AG04450 (cell line): ENCODE results near the gene SPTLC1. TPM values are rescaled to one million over a fixed set of nuclear protein-coding genes. Genes with fewer than 3 reads are reported as not detected.
"Not testable (repeated sequence)": the region's sequence is repeated elsewhere in the genome, so short reads cannot be mapped to it uniquely, and the experiment has no call there.

Source experiments
- CTCF ChIA-PET: fragments of 300-600, 350-600 bp; formaldehyde crosslinking; extraction: SDS; loops from one replicate; lab custom pipeline; 2022; ENCODE audit warnings: antibody characterized with exemption, inconsistent platforms; lab: Charles Lee
- POLR2A ChIA-PET: fragments of 350-600 bp; formaldehyde crosslinking; extraction: SDS; loops from one replicate; lab custom pipeline; 2021; ENCODE audit warnings: antibody characterized with exemption, inconsistent platforms; lab: Yijun Ruan, JAX
- DNase-seq: peaks from one replicate; pipeline ENCODE4 v3.0.0-alpha.2; 2011; ENCODE audit warnings: low read depth, low spot score
- H3K27ac ChIP-seq: one replicate; pipeline ENCODE4 v1.5.1; 2012; ENCODE audit warnings: low read depth, low read length, control low read depth
- H3K27me3 ChIP-seq: one replicate; pipeline ENCODE4 v1.6.0; 2012; ENCODE audit warnings: low read length; ENCODE audit not compliant: control insufficient read depth, insufficient read depth
- H3K4me3 ChIP-seq: 2 replicates; pipeline ENCODE4 v1.5.1; 2011; ENCODE audit warnings: mild to moderate bottlenecking, low read depth, low read length, control low read depth
- H3K9me3 ChIP-seq: 2 replicates; pipeline ENCODE4 v1.5.1; 2012; ENCODE audit warnings: low read length; ENCODE audit not compliant: control insufficient read depth, insufficient read depth
- polyA plus RNA-seq: library from polyadenylated mRNA; depleted of rRNA; stranded (reverse); fragments of >200 nt; gene quantifications from 2 replicates; pipeline ENCODE4 v1.2.3, GENCODE V29; 2011
- TF ChIP-seq, protein P1 (sequence below): IDR thresholded peaks from 2 replicates; pipeline ENCODE4 v1.5.1; 2011; ENCODE audit warnings: low read depth, low read length, control low read depth, inconsistent platforms

The SPTLC1 gene
- polyA plus RNA-seq, 1 experiment, result 140 TPM

DNA sequence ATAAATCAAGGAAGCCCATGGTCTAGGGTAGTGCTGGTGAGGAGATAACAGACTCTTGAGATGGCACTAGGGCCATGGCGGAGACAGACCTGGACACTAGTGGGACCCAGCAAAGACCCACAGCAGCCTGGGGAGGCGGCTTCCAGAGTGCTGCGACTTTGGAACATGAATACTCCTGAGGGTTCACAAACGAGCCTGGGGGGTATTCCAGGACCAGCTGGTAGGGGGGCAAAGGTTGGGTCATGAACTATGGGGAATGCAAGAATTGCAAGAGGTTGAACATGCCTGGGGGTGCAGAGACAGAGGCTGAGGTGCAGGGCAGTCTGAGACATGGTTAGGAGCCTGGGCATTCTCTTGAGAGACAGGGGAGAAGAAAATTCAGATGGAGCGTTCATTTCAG, 43.8 kb upstream of the SPTLC1 start:
- H3K9me3 ChIP-seq, result peaks cover 6% of the 10 kb centered on the region
- CTCF ChIA-PET, result interaction anchor here (0.6 kb wide), 1 partner anchor 21 kb away, joined by 4 read pairs; no protein-coding TSS in a partner anchor

DNA sequence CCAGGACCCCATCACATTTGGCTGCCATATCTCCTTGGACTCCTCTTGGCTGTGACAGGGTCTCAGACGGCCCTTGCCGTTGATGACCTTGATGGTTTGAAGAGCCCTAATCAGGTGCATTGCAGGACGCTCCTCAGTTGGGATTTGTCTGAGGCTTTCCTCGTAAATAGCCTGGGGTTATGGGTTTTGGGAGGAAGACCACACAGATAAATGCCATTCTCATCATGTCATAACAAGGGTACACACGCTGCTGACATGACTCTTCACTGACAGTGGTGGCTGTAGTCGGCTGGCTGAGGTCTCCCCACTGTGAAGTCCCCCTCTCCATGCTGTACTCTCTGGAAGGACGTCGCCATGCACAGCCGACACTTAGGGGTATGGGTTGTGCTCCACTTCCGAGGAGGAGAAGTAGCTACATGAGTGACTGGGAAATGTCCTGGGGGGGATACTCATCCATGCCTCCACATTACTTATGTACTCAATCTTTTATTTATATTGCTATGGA, 42.9 kb upstream of the SPTLC1 start:
- ChIA-PET CTCF (no interaction called here), POLR2A (no interaction called here)
- H3K27me3 ChIP-seq, result no peaks in the 10 kb centered on the region

More for the DNA sequence above, 43.8 kb upstream of the SPTLC1 start:
- POLR2A ChIA-PET, result interaction anchor here (1.0 kb wide), 1 partner anchor 16 kb away, joined by 3 read pairs; no protein-coding TSS in a partner anchor
- TF ChIP-seq, protein P1, sequence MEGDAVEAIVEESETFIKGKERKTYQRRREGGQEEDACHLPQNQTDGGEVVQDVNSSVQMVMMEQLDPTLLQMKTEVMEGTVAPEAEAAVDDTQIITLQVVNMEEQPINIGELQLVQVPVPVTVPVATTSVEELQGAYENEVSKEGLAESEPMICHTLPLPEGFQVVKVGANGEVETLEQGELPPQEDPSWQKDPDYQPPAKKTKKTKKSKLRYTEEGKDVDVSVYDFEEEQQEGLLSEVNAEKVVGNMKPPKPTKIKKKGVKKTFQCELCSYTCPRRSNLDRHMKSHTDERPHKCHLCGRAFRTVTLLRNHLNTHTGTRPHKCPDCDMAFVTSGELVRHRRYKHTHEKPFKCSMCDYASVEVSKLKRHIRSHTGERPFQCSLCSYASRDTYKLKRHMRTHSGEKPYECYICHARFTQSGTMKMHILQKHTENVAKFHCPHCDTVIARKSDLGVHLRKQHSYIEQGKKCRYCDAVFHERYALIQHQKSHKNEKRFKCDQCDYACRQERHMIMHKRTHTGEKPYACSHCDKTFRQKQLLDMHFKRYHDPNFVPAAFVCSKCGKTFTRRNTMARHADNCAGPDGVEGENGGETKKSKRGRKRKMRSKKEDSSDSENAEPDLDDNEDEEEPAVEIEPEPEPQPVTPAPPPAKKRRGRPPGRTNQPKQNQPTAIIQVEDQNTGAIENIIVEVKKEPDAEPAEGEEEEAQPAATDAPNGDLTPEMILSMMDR, result no peak
- H3K4me3 ChIP-seq, result no peak overlapping the region
- H3K27ac ChIP-seq, result no peak overlapping the region
- no peak for DNase-seq
- H3K27me3 ChIP-seq, result no peaks in the 10 kb centered on the region

DNA sequence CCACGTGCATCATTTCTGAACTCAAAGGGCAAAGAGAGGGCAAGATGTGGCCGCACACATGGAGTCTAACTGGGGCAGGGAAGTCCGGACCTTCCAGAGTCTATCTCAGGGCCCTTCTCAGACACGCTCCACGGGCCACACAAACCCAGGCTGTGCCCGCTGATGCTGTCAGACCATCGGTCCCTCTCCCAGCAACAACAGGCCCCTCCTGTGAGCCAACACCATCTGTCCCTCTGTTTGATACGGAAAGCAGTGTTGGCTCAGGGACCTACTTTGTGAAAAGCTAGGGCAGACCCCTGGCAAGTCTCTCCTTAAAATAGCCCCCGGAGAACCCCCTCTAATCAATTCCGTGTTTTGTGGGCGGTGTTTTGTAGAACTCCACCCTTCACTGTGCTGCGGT, 40.5 kb upstream of the SPTLC1 start:
- H3K4me3 ChIP-seq, H3K27ac ChIP-seq, H3K9me3 ChIP-seq, POLR2A ChIA-PET, H3K27me3 ChIP-seq, DNase-seq, CTCF ChIA-PET: not testable (repeated sequence)

More for the DNA sequence above, 42.9 kb upstream of the SPTLC1 start:
- Histone ChIP-seq H3K4me3 (no peak overlapping the region), H3K9me3 (peaks cover 6% of the 10 kb centered on the region), H3K27ac (no peak overlapping the region)
- DNase-seq, result no peak
- TF ChIP-seq, protein P1, result no peak

DNA sequence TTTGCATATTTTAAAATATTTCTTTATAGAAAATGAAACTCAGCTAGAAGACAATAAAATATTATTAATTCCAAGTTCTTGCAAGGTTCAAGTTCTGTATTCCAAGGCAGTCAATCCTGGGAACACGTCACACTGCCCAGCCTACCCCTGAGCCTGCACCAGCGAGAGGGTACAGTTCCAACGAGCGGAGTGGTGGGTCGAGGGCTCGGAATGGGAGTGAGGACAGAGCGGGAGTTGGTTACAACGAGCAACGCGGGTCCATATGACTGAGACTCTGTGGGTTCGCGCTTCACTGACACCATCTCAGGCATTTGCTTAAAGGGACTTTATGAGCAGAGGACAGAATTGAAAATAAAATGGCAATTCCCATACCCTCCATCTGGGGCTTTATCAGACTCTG, 40.0 kb upstream of the SPTLC1 start:
- H3K4me3 ChIP-seq, result no peak overlapping the region
- DNase-seq, result no peak
- ChIA-PET POLR2A (no interaction called here), CTCF (no interaction called here)
- H3K27me3 ChIP-seq, result no peaks in the 10 kb centered on the region
- H3K27ac ChIP-seq, result no peak overlapping the region
- TF ChIP-seq, protein P1, result no peak
- peaks cover 6% of the 10 kb centered on the region for H3K9me3 ChIP-seq

DNA sequence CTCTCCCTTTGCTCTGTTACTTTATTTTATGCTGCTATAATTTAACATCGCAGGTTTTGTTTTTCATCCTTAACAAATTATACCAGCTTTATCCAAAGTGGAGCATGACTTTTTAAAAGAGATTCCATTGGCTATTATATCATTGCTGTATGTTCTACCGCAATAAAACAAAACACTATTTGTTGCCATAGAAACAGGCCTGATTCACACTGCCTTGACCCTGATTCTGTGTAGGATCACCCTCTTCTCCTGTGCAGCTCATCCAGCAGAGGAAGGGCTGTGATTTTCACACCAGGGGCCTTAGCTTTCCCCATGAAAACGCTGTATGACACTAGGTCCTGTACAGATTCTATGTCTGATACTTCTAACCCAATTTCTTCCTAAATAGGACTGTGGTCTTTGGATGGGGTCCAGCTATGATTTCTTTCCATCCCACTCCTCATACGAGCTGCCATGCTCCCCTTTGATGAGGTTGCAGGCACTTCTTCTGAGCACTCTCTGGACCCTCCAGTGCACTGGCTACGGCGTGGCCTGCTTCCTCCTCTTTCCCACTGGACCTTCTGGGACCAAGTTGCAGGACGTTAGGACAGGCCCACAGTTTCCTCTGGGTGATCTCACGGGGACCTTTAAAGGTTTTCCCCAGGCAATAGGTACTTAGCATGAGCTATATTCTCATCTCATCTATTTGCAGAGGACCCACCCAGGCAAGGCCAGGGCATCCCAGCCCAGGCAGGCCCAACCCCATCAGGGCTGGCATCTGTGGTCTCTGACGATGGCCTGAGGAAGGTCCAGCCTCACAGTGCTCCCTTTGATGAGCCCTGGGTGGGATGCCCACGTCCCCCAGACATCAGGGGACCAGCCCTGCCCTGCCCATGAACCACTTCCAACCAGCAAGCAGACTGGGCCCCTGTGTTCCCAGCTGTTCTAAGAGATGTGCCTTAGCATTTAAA, 38.5 kb upstream of the SPTLC1 start:
- not testable (repeated sequence) for H3K4me3 ChIP-seq, H3K27me3 ChIP-seq, H3K9me3 ChIP-seq
- POLR2A ChIA-PET, result interaction anchor here (0.6 to 1.2 kb wide), 4 partner anchors 10 to 446 kb away, joined by 3 read pairs; no protein-coding TSS in a partner anchor
- CTCF ChIA-PET, result interaction anchor here (0.6 to 1.1 kb wide), 5 partner anchors 10 to 219 kb away, joined by 3 to 4 read pairs (median 3); no protein-coding TSS in a partner anchor
- H3K27ac ChIP-seq, result peak overlapping the region; percentile 65
- peak; percentile 69 for DNase-seq
